Thyroid gland (tissue), 4 donors: ENCODE measurements around the gene RAP1A.

Experiments used
- CTCF ChIP-seq, 6 experiments: fragments of 200-600 bp in 3 of 6; fragments of 450-650 bp in 3 of 6; sonication (generic) in 3 of 6; IDR thresholded peaks; one replicate each; pipeline ENCODE4 v1.5.1; 2016 to 2019; ENCODE audit warnings: antibody characterized with exemption in 6 of 6, mild to moderate bottlenecking in 2 of 6, inconsistent platforms in 1 of 6, moderate library complexity in 1 of 6
- POLR2A ChIP-seq, 2 donors: fragments of 450-650 bp; IDR thresholded peaks; one replicate each; pipeline ENCODE4 v1.6.1; 2017; ENCODE audit warnings: antibody characterized with exemption in 2 of 2, mild to moderate bottlenecking in 2 of 2, moderate library complexity in 1 of 2

GRCh38 chr1:111730706-111731105 lies 111.1 kb downstream of the RAP1A start:
- no peak for TF ChIP-seq CTCF (IDR thresholded peaks at IDR 0.05)
- no peak for TF ChIP-seq POLR2A (IDR thresholded peaks at IDR 0.05)
